Prostate gland (tissue), 2 donors: ENCODE results near the gene AHCYL2.

Experiments used
- POLR2A ChIP-seq: fragments of 450-650 bp; IDR thresholded peaks from one replicate; pipeline ENCODE4 v1.6.1; 2016; ENCODE audit warnings: antibody characterized with exemption, mild to moderate bottlenecking
- TF ChIP-seq, protein P1 (sequence below), 4 experiments: fragments of 200-600 bp in 2 of 4; fragments of 450-650 bp in 2 of 4; sonication (generic) in 2 of 4; IDR thresholded peaks; 1 replicate in 3 of 4; 2 replicates in 1 of 4; pipeline ENCODE4 v1.5.1; 2016 to 2019; ENCODE audit warnings: antibody characterized with exemption in 4 of 4, mild to moderate bottlenecking in 2 of 4, moderate library complexity in 2 of 4

DNA sequence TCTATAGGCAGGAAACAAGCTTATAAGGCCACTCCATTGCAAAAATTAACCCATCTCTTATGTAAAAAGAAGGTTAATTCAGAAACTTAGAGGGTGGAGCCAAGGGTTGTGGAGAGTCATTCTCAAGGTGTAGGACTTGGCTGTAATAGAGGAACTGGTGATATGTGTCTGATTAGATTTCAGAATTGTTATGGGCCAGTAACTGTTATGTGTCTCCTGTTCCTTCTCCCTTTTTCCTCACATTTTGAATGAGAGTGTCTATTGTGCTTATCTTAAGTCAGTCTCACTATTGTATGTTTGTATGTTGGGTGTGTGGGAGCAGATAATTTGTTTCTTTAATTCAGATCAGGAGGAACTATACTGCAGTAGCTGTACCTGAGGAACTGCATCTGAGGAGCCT lies 49.1 kb downstream of the AHCYL2 start:
- no peak for TF ChIP-seq POLR2A
- TF ChIP-seq, protein P1, sequence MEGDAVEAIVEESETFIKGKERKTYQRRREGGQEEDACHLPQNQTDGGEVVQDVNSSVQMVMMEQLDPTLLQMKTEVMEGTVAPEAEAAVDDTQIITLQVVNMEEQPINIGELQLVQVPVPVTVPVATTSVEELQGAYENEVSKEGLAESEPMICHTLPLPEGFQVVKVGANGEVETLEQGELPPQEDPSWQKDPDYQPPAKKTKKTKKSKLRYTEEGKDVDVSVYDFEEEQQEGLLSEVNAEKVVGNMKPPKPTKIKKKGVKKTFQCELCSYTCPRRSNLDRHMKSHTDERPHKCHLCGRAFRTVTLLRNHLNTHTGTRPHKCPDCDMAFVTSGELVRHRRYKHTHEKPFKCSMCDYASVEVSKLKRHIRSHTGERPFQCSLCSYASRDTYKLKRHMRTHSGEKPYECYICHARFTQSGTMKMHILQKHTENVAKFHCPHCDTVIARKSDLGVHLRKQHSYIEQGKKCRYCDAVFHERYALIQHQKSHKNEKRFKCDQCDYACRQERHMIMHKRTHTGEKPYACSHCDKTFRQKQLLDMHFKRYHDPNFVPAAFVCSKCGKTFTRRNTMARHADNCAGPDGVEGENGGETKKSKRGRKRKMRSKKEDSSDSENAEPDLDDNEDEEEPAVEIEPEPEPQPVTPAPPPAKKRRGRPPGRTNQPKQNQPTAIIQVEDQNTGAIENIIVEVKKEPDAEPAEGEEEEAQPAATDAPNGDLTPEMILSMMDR (IDR thresholded peaks at IDR 0.05): no peak
